HCT116 (cell line): ENCODE measurements around the gene PICALM. TPM values are rescaled to one million over a fixed set of nuclear protein-coding genes. Genes with fewer than 3 reads are reported as not detected.

Source experiments
- ATAC-seq: fragments of 200-7000 bp; cut with Tn5 transposase; 2 replicates; pipeline ENCODE4 v1.9.1; 2020; ENCODE audit warnings: mild to moderate bottlenecking, moderate library complexity
- BruUV-seq: library from RNA; stranded (reverse); fragments of 400-500 nt; replicated peaks from 2 replicates; lab custom pipeline; 2021; lab: Mats Ljungman, UMichigan
- CTCF ChIA-PET: fragments of 300-600 bp; sonication (Branson Sonifier 250); formaldehyde crosslinking; loops from one replicate; lab custom pipeline; 2021; ENCODE audit warnings: antibody characterized with exemption; lab: Charles Lee
- POLR2A ChIA-PET: fragments of 300-600, 350-600 bp; sonication (Branson Sonifier 250); formaldehyde crosslinking; loops from one replicate; lab custom pipeline; 2021; ENCODE audit warnings: antibody characterized with exemption; lab: Charles Lee
- RAD21 ChIA-PET, 2 experiments: fragments of 300-600 bp; sonication (Branson Sonifier 250); formaldehyde crosslinking; loops; one replicate each; lab custom pipeline; 2023; ENCODE audit warnings: low total read pairs in 2 of 2; ENCODE audit not compliant: uncharacterized antibody in 2 of 2, unreplicated experiment in 2 of 2, low non-redundant PET in 1 of 2; lab: Charles Lee
- DNase-seq: peaks from one replicate; pipeline ENCODE4 v3.0.0-alpha.2; 2010; ENCODE audit warnings: low read depth, low spot score
- H2AFZ ChIP-seq: fragments of 200-600 bp; shearing (Covaris generic), sonication (generic); 2 replicates; pipeline ENCODE4 v1.6.1; 2017; ENCODE audit warnings: low read depth, mixed run types, mixed read lengths, antibody characterized with exemption, low read length; ENCODE audit not compliant: poor library complexity, severe bottlenecking
- H3K27ac ChIP-seq: 2 replicates; pipeline ENCODE4 v1.5.1; 2012; ENCODE audit warnings: low read depth, low read length
- H3K27me3 ChIP-seq: fragments of 200-600 bp; sonication (generic); 2 replicates; pipeline ENCODE4 v1.6.1; 2016; ENCODE audit warnings: mixed run types, low read length, mixed read lengths; ENCODE audit not compliant: insufficient read depth
- H3K36me3 ChIP-seq, 2 experiments: fragments of 200-500 bp in 1 of 2; fragments of 200-600 bp in 1 of 2; sonication (Bioruptor generic) in 1 of 2; sonication (generic) in 1 of 2; 2 replicates each; pipeline versions ENCODE4 v1.5.1 to v1.6.1; 2014 to 2016; ENCODE audit warnings: low read length in 2 of 2, inconsistent platforms in 1 of 2, mixed read lengths in 1 of 2, mixed run types in 1 of 2; ENCODE audit not compliant: insufficient read depth in 2 of 2, control insufficient read depth in 1 of 2
- H3K4me1 ChIP-seq, 2 experiments: fragments of 200-600 bp in 1 of 2; sonication (generic) in 1 of 2; 2 replicates each; pipeline versions ENCODE4 v1.5.1 to v1.6.1; 2012 to 2017; ENCODE audit warnings: low read length in 2 of 2, inconsistent platforms in 1 of 2, mild to moderate bottlenecking in 1 of 2, mixed read lengths in 1 of 2, mixed run types in 1 of 2, moderate library complexity in 1 of 2; ENCODE audit not compliant: insufficient read depth in 2 of 2, control insufficient read depth in 1 of 2
- H3K4me2 ChIP-seq: fragments of 200-600 bp; sonication (generic); 2 replicates; pipeline ENCODE4 v1.6.1; 2017; ENCODE audit warnings: mixed run types, low read length, mixed read lengths
- H3K4me3 ChIP-seq, 2 experiments: fragments of 200-600 bp in 1 of 2; sonication (generic) in 1 of 2; replicated peaks in 1 of 2; 2 replicates each; pipeline ENCODE4 v1.5.1; 2011 to 2016; ENCODE audit warnings: low read length in 2 of 2, control low read depth in 1 of 2, low read depth in 1 of 2, mild to moderate bottlenecking in 1 of 2, mixed read lengths in 1 of 2, mixed run types in 1 of 2
- H3K79me2 ChIP-seq: fragments of 200-600 bp; sonication (generic); 2 replicates; pipeline ENCODE4 v1.6.1; 2017; ENCODE audit warnings: mild to moderate bottlenecking, mixed run types, low read length, moderate library complexity, mixed read lengths; ENCODE audit not compliant: insufficient read depth
- H3K9ac ChIP-seq: fragments of 200-600 bp; sonication (generic); 2 replicates; pipeline ENCODE4 v1.6.1; 2016; ENCODE audit warnings: low read length, mixed read lengths
- H3K9me2 ChIP-seq: fragments of 200-600 bp; sonication (generic), shearing (Covaris generic); 2 replicates; pipeline ENCODE4 v1.6.1; 2017; ENCODE audit warnings: mixed run types, mild to moderate bottlenecking, moderate library complexity; ENCODE audit not compliant: insufficient read depth
- H3K9me3 ChIP-seq, 2 experiments: fragments of 200-500 bp in 1 of 2; fragments of 200-600 bp in 1 of 2; sonication (Bioruptor generic) in 1 of 2; sonication (generic) in 1 of 2; 2 replicates each; pipeline ENCODE4 v1.6.1; 2014 to 2017; ENCODE audit warnings: low read length in 2 of 2, mixed read lengths in 2 of 2, inconsistent platforms in 1 of 2, low read depth in 1 of 2, mild to moderate bottlenecking in 1 of 2, mixed run types in 1 of 2, moderate library complexity in 1 of 2; ENCODE audit not compliant: control insufficient read depth in 1 of 2, insufficient read depth in 1 of 2
- H4K20me1 ChIP-seq: fragments of 200-600 bp; sonication (generic), shearing (Covaris generic); 2 replicates; pipeline ENCODE4 v1.6.1; 2017; ENCODE audit warnings: mixed run types, mild to moderate bottlenecking, moderate library complexity; ENCODE audit not compliant: insufficient read depth
- ATF3 ChIP-seq: IDR thresholded peaks from 2 replicates; pipeline ENCODE4 v1.6.1; 2012
- CBX3 ChIP-seq: IDR thresholded peaks from 2 replicates; pipeline ENCODE4 v1.6.1; 2012; ENCODE audit warnings: low read depth
- EGR1 ChIP-seq: IDR thresholded peaks from 2 replicates; pipeline ENCODE4 v1.6.1; 2012; ENCODE audit warnings: low read depth
- ELF1 ChIP-seq: IDR thresholded peaks from 2 replicates; pipeline ENCODE4 v1.6.1; 2012; ENCODE audit warnings: low read depth, borderline replicate concordance
- EZH2 ChIP-seq: fragments of 200-600 bp; sonication (generic); IDR thresholded peaks from 2 replicates; pipeline ENCODE4 v1.6.1; 2017; ENCODE audit warnings: antibody characterized with exemption, mixed run types
- MAX ChIP-seq: IDR thresholded peaks from 2 replicates; pipeline ENCODE4 v1.6.1; 2012
- POLR2AphosphoS5 ChIP-seq: IDR thresholded peaks from 2 replicates; pipeline ENCODE4 v1.6.1; 2011; ENCODE audit warnings: mild to moderate bottlenecking, low read depth, low read length, moderate library complexity
- RAD21 ChIP-seq: IDR thresholded peaks from 2 replicates; pipeline ENCODE4 v1.6.1; 2012; ENCODE audit warnings: low read depth, mild to moderate bottlenecking
- REST ChIP-seq: IDR thresholded peaks from 2 replicates; pipeline ENCODE4 v1.6.1; 2012; ENCODE audit warnings: low read depth
- SIN3A ChIP-seq: IDR thresholded peaks from 2 replicates; pipeline ENCODE4 v1.6.1; 2012; ENCODE audit warnings: low read depth
- SRF ChIP-seq: IDR thresholded peaks from 2 replicates; pipeline ENCODE4 v1.6.1; 2012; ENCODE audit warnings: low read depth
- TCF7L2 ChIP-seq: IDR thresholded peaks from 2 replicates; pipeline ENCODE4 v1.7.0; 2011; ENCODE audit warnings: borderline replicate concordance, inconsistent platforms; ENCODE audit not compliant: insufficient read depth, insufficient read length; ENCODE audit errors: extremely low read depth
- ZBTB33 ChIP-seq: IDR thresholded peaks from 2 replicates; pipeline ENCODE4 v1.6.1; 2011; ENCODE audit warnings: mild to moderate bottlenecking, low read length, moderate library complexity; ENCODE audit not compliant: insufficient replicate concordance; ENCODE audit errors: extremely low read depth
- ZNF274 ChIP-seq: fragments of 200-500 bp; sonication (Bioruptor generic); IDR thresholded peaks from 2 replicates; pipeline ENCODE4 v1.6.1; 2014; ENCODE audit warnings: mild to moderate bottlenecking, low read depth, low read length, inconsistent platforms
- intact Hi-C: fragments of 100-400 bp; cut with micrococcal nuclease; formaldehyde crosslinking; loops from 2 replicates; pipeline ENCODE4 v1.10.0; 2022
- total RNA-seq: library from RNA; stranded (reverse); gene quantifications from one replicate; pipeline ENCODE4 v1.2.1, GENCODE V29; 2021; ENCODE audit not compliant: unreplicated experiment

PICALM gene
- total RNA-seq, 1 experiment from 2014 or later, result 90.6 TPM

- intact Hi-C loops, result loop anchor here (10.0 kb wide), 1 partner anchor 353 kb away; no protein-coding TSS in a partner anchor
- ATAC-seq, result peak; percentile 36; the same call in 1 of the 2 replicates
- no TSS peak for BruUV-seq
Measured at GRCh38 chr11:85947431-85948272, 121.2 kb downstream of the PICALM start.

More at GRCh38 chr11:85947431-85948272, 121.2 kb downstream of the PICALM start:
- ChIA-PET CTCF (no interaction called here), RAD21 (no interaction called here), POLR2A (no interaction called here)
- Histone ChIP-seq H3K9me2 (no peaks in the 10 kb centered on the region), H2AFZ (no peak overlapping the region), H3K27ac (no peak overlapping the region), H4K20me1 (no peaks in the 10 kb centered on the region), H3K36me3 (no peaks in the 10 kb centered on the region), H3K4me2 (no peak overlapping the region), H3K27me3 (no peaks in the 10 kb centered on the region), H3K9ac (no peak overlapping the region), H3K4me1 (peaks cover 0 to 19% of the 10 kb centered on the region in 2 experiments; a peak in 1 of 4 replicates), H3K9me3 (no peaks in the 10 kb centered on the region; a peak in 1 of 4 replicates), H3K79me2 (no peaks in the 10 kb centered on the region), H3K4me3 (no peak overlapping the region)
- no peak for DNase-seq
- TF ChIP-seq ATF3, result no peak
- no peak for TF ChIP-seq CBX3
- TF ChIP-seq ZBTB33, result no peak
- TF ChIP-seq SIN3A, result no peak
- no peak for TF ChIP-seq SRF
- TF ChIP-seq ELF1, result no peak
- no peak for TF ChIP-seq RAD21
- no peak for TF ChIP-seq ZNF274
- TF ChIP-seq EZH2, result no peak
- no peak for TF ChIP-seq REST
- TF ChIP-seq POLR2AphosphoS5, result no peak
- no peak for TF ChIP-seq MAX
- TF ChIP-seq EGR1, result no peak
- no peak for TF ChIP-seq TCF7L2
